HG03095 (cell line): Measurements from ENCODE around the gene GCAT.

Source experiments
- ATAC-seq: cut with Tn5 transposase; IDR thresholded peaks from one replicate; pipeline ENCODE4 v1.9.1; 2021; ENCODE audit warnings: moderate library complexity; ENCODE audit not compliant: unreplicated experiment

Gene GCAT

GRCh38 chr22:37842015-37842793, 34.5 kb downstream of the GCAT start:
- ATAC-seq = no peak

- peak; percentile 41 for ATAC-seq
Measured at GRCh38 chr22:37843741-37844089, 36.0 kb downstream of the GCAT start.

- no peak for ATAC-seq
Measured at GRCh38 chr22:37844904-37845329, 37.2 kb downstream of the GCAT start.

GRCh38 chr22:37846433-37846832, 38.7 kb downstream of the GCAT start:
- ATAC-seq = no peak

GRCh38 chr22:37848587-37849088, 40.9 kb downstream of the GCAT start:
- ATAC-seq = no peak

GRCh38 chr22:37849089-37849751, 41.5 kb downstream of the GCAT start, which contains the start of gene EIF3L:
EIF3L (plus strand) TSS chr22:37849419; CDS start chr22:37849450, 31 bp downstream.
- peak; percentile 54 for ATAC-seq

- no peak for ATAC-seq
Measured at GRCh38 chr22:37850801-37851200, 43.1 kb downstream of the GCAT start.

- no peak for ATAC-seq
Measured at GRCh38 chr22:37852418-37852817, 44.7 kb downstream of the GCAT start.

- no peak for ATAC-seq
Measured at GRCh38 chr22:37854946-37855345, 47.2 kb downstream of the GCAT start.

- no peak for ATAC-seq
Measured at GRCh38 chr22:37855462-37855861, 47.7 kb downstream of the GCAT start.

GRCh38 chr22:37860796-37861421, 53.2 kb downstream of the GCAT start:
- ATAC-seq = no peak

GRCh38 chr22:37862570-37863325, 55.0 kb downstream of the GCAT start:
- no peak for ATAC-seq

- no peak for ATAC-seq
Measured at GRCh38 chr22:37865510-37865909, 57.8 kb downstream of the GCAT start.
